K562 (cell line): Measurements from ENCODE around the gene TTC21A.

Experiments used
- ATF2 ChIP-seq: sonication (generic); formaldehyde crosslinking; IDR thresholded peaks from 2 replicates; pipeline ENCODE4 v1.8.1; 2022; ENCODE audit warnings: missing genetic modification reagents
- ATF6 ChIP-seq: sonication (generic); formaldehyde crosslinking; IDR thresholded peaks from 2 replicates; pipeline ENCODE4 v1.4.0; 2020; ENCODE audit warnings: mild to moderate bottlenecking, missing genetic modification reagents
- CTCF ChIP-seq, 3 experiments: IDR thresholded peaks in 2 of 3; conservative IDR thresholded peaks in 1 of 3; 2 replicates each; pipeline ENCODE4 v1.5.1; 2011 to 2012; ENCODE audit warnings: low read length in 3 of 3, mild to moderate bottlenecking in 3 of 3, control low read depth in 2 of 3, improper control_type of control experiment in 1 of 3, inconsistent platforms in 1 of 3, low read depth in 1 of 3, mixed read lengths in 1 of 3, moderate library complexity in 1 of 3; ENCODE audit not compliant: insufficient read depth in 2 of 3
- E2F4 ChIP-seq: sonication (generic); formaldehyde crosslinking; IDR thresholded peaks from 2 replicates; pipeline ENCODE4 v1.8.0; 2022; ENCODE audit warnings: mild to moderate bottlenecking, low read depth, missing genetic modification reagents
- MTA3 ChIP-seq: fragments of 450-650 bp; formaldehyde crosslinking; IDR thresholded peaks from 2 replicates; pipeline ENCODE4 v1.6.1; 2017; ENCODE audit warnings: mild to moderate bottlenecking, borderline replicate concordance
- USF1 ChIP-seq: sonication (generic); formaldehyde crosslinking; IDR thresholded peaks from 2 replicates; pipeline ENCODE4 v1.9.0; 2022; ENCODE audit warnings: mild to moderate bottlenecking, missing genetic modification reagents

GRCh38 chr3:39150803-39151631 lies 43.5 kb downstream of the TTC21A start:
- TF ChIP-seq E2F4 (CRISPR knock-in tag) (no peak), MTA3 (peak; percentile 39; the same call in 1 of the 2 replicates), ATF2 (CRISPR knock-in tag) (no peak), CTCF (IDR thresholded peaks at IDR 0.05 in 2 of 3, conservative IDR thresholded peaks at IDR 0.05 in 1 of 3; ENCODE audit: insufficient read depth in 2 of 3, low read depth in 1 of 3, low read length in 3 of 3) (no peak), USF1 (CRISPR knock-in tag) (peak; percentile 58; the same call in 1 of the 2 replicates), ATF6 (CRISPR knock-in tag) (no peak)
